Neural crest cell (in vitro differentiated cells): ENCODE results near the gene UGT1A4. TPM values are rescaled to one million over a fixed set of nuclear protein-coding genes. Genes with fewer than 3 reads are reported as not detected.

Source experiments
- DNase-seq: peaks from one replicate; pipeline ENCODE4 v3.0.0; 2021; ENCODE audit warnings: low read depth, mixed read lengths, low spot score
- H3K27ac Mint-ChIP-seq: one replicate; pipeline ENCODE4 v1.8.0; 2021; ENCODE audit warnings: mild to moderate bottlenecking, mixed read lengths; ENCODE audit not compliant: unreplicated experiment
- H3K27me3 Mint-ChIP-seq: 2 replicates; pipeline ENCODE4 v1.8.0; 2021; ENCODE audit warnings: low read depth, mild to moderate bottlenecking, mixed read lengths
- H3K36me3 Mint-ChIP-seq: 2 replicates; pipeline ENCODE4 v1.8.0; 2021; ENCODE audit warnings: low read depth, mild to moderate bottlenecking, mixed read lengths
- H3K4me1 Mint-ChIP-seq: 2 replicates; pipeline ENCODE4 v1.8.0; 2021; ENCODE audit warnings: mixed read lengths
- H3K4me3 Mint-ChIP-seq: one replicate; pipeline ENCODE4 v1.8.0; 2021; ENCODE audit warnings: mild to moderate bottlenecking, mixed read lengths
- H3K9me3 Mint-ChIP-seq: 2 replicates; pipeline ENCODE4 v1.8.0; 2021; ENCODE audit warnings: mixed read lengths
- CTCF ChIP-seq: fragments of 200-600 bp; sonication (generic); conservative IDR thresholded peaks from 2 replicates; pipeline ENCODE4 v1.5.0; 2021; ENCODE audit warnings: antibody characterized with exemption, mild to moderate bottlenecking
- long read RNA-seq: library from polyadenylated mRNA; unstranded; transcript quantifications from one replicate; pipeline ENCODE4 v2.0.0, GENCODE V29; 2020
- total RNA-seq: library from RNA; stranded (reverse); gene quantifications from 2 replicates; pipeline ENCODE4 v1.2.1, GENCODE V29; 2021

The UGT1A4 gene
- total RNA-seq = not detected in 2 replicates
- long read RNA-seq = 0 reads

- no peak for TF ChIP-seq CTCF
- no peak within 1 kb of the TSS for H3K4me3 Mint-ChIP-seq
- peaks cover 7% of the 10 kb centered on the region for H3K27me3 Mint-ChIP-seq
- DNase-seq = no peak
- peaks cover 4% of the 10 kb centered on the region for H3K36me3 Mint-ChIP-seq
- H3K27ac Mint-ChIP-seq = no peak within 1 kb of the TSS
- peaks cover 6% of the 10 kb centered on the region for H3K9me3 Mint-ChIP-seq
- no peaks in the 10 kb centered on the region for H3K4me1 Mint-ChIP-seq
Observed at GRCh38 chr2:233718552-233718951, at the start of gene UGT1A4. TSS of gene UGT1A4 (plus strand) at chr2:233718736. CDS start at chr2:233718821, 85 bp downstream.

- Mint-ChIP-seq H3K9me3 (peaks cover 7% of the 10 kb centered on the region), H3K27ac (no peak within 1 kb of the TSS), H3K4me3 (no peak within 1 kb of the TSS), H3K27me3 (no peaks in the 10 kb centered on the region), H3K36me3 (no peaks in the 10 kb centered on the region), H3K4me1 (no peaks in the 10 kb centered on the region)
- no peak for DNase-seq
- TF ChIP-seq CTCF = no peak
Observed at GRCh38 chr2:233671290-233672161, 47.0 kb upstream of the UGT1A4 start, which contains the start of gene UGT1A9. TSS of gene UGT1A9 (plus strand) at chr2:233671898. CDS start at chr2:233671935, 37 bp downstream.

GRCh38 chr2:233672886-233673285 lies 45.6 kb upstream of the UGT1A4 start:
- no peak overlapping the region for H3K27ac Mint-ChIP-seq
- H3K36me3 Mint-ChIP-seq = no peaks in the 10 kb centered on the region
- no peaks in the 10 kb centered on the region for H3K27me3 Mint-ChIP-seq
- TF ChIP-seq CTCF = no peak
- peaks cover 8% of the 10 kb centered on the region for H3K9me3 Mint-ChIP-seq
- H3K4me1 Mint-ChIP-seq = no peaks in the 10 kb centered on the region
- no peak overlapping the region for H3K4me3 Mint-ChIP-seq
- DNase-seq = no peak

GRCh38 chr2:233673896-233674295 lies 44.6 kb upstream of the UGT1A4 start:
- DNase-seq = no peak
- Mint-ChIP-seq H3K27me3 (peaks cover 2% of the 10 kb centered on the region), H3K36me3 (no peaks in the 10 kb centered on the region), H3K4me1 (no peaks in the 10 kb centered on the region), H3K9me3 (peaks cover 4% of the 10 kb centered on the region), H3K27ac (no peak overlapping the region), H3K4me3 (no peak overlapping the region)
- no peak for TF ChIP-seq CTCF

- Mint-ChIP-seq H3K36me3 (no peaks in the 10 kb centered on the region), H3K9me3 (peaks cover 4% of the 10 kb centered on the region), H3K4me3 (no peak overlapping the region), H3K27ac (no peak overlapping the region), H3K27me3 (peaks cover 2% of the 10 kb centered on the region), H3K4me1 (no peaks in the 10 kb centered on the region)
- no peak for DNase-seq
- no peak for TF ChIP-seq CTCF
Observed at GRCh38 chr2:233674314-233674713, 44.2 kb upstream of the UGT1A4 start.
